Amniotic stem cell (primary cell): ENCODE results near the gene CRTC3.
"Not testable (repeated sequence)": the region's sequence is repeated elsewhere in the genome, so short reads cannot be mapped to it uniquely, and the experiment has no call there.

Source experiments
- DNase-seq: peaks from one replicate; lab custom pipeline; 2025; lab: John Stamatoyannopoulos, UW

Gene CRTC3

DNA sequence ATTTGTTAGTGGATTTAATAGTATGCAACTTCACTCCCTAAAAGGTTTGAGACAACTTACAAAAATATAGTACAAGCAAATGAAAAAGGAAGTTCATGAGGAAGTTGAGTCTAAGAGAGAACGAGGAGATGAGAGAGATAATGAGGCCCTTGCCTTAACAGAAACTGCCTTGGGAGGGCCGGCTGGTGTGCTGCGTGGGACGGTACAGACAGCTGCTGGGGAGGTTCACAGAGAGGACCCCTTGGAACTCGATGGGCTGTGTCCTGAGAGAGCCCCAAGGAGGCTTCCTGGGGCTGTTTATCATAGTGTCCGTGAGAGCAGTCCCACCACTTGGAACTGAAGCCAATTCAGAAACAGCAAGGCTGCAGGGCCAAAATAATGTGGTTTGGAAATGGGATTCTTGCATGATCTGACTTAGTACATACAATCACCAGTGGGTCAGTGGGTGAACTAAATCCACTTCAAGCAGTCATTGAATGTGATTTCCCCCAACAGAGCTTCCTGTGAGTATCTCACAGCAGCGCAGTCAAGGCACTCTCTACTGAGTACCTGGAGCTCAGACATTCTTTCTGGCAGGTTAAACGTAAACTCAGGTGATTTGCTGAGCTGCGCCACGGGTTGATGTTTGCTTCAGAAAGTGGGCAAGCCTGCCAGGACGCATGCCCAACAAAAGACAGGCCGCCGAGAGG is 90.8 kb downstream of the CRTC3 start:
- DNase-seq: no peak

DNA sequence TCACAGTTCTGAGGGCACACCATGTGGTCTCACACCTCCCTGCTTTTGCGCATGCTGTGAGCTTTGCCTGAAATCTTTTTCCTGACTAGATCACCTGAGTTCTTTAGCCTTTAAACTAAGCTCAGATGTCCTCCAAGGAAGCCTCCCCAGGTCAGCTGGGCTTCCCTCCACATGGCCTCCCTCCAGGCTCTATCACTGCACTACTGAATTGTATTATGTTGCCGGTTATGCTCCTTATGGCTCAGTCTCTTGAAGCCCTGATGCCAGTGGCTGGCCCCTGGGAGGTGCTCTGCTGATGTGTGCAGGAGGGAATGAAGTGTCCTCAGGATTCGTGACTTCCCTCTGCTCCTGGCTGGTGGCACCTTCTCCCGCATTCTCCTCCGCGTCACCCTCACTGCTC is 94.1 kb downstream of the CRTC3 start:
- DNase-seq: no peak

DNA sequence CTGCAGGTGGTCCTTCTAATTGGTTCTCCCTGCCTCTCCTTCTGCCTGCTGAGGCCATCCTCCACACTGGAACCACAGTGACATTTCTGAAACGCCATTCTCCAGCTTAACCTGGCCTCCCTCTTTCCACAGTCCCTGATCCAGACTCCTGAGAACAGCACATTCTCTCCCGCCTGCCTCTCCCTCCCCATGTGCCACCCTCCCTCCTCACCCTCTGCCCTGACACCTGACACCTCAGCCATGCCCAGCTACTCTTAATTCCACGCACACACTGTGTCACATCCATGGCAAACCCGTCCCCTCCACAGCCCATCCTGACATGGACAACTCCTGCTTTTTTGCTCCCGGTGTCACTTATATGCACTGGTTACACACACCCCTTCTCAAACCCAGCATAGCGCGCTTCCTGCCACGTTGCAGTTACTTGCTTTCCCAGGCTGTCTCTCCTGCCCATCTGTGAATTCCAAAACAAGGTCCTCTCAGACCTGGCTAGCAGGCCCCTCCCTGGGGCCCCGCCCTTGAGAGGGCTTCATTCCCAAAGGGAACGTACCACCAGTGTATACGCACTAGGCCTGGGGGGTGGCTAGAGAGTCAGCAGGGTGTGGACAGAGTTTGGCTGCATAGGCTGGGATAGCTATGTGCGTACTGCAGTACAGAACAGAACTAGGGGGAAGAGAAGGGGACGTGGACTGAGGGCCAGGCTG is 94.7 kb downstream of the CRTC3 start:
- no peak for DNase-seq

DNA sequence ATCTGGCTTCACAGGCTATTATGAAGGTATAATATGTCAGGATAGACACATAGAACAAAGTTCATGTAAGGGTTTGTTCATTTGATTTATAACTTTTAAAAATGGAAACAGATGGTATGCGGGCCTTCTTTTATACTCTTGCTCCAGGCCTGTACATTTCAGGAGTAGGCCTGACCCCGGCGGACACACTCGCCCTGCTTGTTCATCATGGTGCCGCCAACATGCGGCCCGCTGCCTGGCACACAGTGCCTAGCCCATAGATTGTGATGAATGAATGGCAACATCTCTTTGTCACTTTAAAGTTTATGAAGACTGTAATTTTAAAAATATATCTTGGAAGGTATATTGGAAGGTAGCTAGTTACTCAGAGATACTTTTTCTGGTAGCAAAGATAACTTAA is 95.3 kb downstream of the CRTC3 start:
- DNase-seq: no peak

DNA sequence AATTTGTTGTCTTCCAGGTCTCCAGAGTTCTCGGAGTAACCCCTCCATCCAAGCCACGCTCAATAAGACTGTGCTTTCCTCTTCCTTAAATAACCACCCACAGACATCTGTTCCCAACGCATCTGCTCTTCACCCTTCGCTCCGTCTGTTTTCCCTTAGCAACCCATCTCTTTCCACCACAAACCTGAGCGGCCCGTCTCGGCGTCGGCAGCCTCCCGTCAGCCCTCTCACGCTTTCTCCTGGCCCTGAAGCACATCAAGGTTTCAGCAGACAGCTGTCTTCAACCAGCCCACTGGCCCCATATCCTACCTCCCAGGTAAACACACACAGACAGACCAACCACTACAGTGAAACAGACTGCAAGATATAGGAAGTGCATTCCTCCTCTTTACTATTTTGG is 99.5 kb downstream of the CRTC3 start:
- no peak for DNase-seq

DNA sequence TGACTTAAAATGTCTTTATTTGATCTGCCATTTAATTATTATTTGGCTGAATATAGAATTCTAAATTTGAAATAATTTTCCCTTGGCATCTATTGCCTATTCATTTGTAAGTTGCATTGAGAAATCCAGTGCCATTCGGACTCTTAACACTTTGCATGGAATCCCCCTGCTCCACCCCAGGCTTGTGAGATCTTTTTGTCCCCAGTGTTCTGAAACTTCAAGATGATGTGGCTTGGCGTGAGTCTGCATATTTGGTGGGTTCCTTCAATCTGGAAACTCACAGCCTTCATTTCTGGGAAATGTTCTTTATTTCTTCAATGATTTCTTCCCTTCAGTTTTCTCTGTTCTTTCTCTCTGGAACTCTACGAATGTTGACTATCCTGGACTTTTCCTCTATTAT is 103.6 kb downstream of the CRTC3 start:
- DNase-seq: no peak

DNA sequence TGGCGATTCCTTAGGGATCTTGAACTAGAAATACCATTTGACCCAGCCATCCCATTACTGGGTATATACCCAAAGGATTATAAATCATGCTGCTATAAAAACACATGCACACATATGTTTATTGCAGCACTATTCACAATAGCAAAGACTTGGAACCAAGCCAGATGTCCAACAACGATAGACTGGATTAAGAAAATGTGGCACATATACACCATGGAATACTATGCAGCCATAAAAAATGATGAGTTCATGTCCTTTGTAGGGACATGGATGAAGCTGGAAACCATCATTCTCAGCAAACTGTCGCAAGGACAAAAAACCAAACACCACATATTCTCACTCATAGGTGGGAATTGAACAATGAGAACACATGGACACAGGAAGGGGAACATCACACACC is 107.3 kb downstream of the CRTC3 start:
- not testable (repeated sequence) for DNase-seq

DNA sequence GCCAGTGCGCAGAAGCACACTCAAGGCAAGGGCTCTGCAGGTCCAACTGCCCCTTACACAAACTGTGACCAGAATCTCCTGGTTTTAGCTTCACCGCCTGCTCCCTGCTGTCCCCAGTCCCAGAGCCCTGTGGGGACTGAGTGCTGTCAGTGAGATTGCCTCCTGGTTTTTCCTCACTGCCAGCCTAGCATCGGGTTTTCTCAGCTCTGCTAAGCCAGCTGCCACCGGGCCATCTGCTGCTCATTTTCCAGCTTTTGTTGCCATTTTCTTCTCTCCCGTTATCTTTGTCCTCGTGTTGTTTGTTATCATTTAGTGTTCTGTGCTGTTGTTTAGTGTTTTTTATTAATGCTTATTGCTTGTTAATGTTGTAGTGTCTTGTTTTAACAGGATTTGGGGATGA is 108.0 kb downstream of the CRTC3 start:
- no peak for DNase-seq

DNA sequence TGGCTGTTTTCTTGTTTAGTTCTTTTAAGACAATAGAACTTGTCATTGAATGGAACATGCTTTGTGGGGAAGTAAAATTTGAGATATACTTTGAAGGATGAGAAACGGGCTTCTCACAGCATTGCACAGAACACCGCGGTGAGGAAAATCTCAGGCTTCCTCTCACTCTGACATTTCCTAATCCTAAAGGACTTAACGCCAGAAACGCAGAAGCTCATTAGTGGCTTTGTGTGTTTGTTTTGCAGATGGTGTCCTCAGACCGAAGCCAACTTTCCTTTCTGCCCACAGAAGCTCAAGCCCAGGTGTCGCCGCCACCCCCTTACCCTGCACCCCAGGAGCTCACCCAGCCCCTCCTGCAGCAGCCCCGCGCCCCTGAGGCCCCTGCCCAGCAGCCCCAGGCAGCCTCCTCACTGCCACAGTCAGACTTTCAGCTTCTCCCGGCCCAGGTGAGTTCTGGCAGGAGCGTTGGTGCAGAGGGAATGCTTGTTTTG is 108.5 kb downstream of the CRTC3 start:
- DNase-seq: no peak

DNA sequence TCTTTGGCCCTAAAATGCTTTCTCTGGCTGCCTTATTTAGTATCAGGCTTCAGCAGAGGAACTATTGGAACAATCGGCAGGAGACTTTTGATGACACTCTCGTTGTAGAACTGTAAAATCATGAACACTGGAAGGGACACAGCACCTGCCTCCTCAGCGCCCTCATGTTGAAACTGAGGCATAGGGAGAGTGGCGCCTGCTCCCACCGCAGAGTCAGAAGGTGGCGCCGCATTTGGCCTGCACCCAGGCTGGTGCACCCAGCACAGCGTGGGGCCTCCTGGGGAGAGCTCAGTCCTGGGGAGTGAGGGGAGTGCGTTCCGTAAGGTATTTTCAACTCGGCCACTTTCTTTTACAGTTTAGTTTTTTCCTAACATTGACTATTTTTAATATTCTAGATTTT is 109.2 kb downstream of the CRTC3 start:
- DNase-seq: no peak

DNA sequence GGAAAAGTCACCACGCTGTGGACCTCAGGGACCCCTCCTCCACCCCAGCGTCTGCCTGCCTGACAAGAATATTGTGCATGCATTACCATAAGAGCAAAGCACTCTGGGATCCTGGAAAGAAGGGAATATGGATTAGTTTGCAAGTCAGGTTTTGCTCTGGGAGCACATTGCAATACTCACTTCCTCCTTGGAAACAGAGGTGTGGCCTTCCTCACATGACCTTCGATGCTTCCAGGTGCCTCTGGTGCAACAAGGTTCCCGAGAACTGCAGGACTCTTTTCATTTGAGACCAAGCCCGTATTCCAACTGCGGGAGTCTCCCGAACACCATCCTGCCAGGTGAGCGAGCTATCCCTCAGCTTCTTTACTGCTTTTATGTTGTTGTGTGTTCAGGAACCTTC is 111.1 kb downstream of the CRTC3 start:
- DNase-seq: no peak

DNA sequence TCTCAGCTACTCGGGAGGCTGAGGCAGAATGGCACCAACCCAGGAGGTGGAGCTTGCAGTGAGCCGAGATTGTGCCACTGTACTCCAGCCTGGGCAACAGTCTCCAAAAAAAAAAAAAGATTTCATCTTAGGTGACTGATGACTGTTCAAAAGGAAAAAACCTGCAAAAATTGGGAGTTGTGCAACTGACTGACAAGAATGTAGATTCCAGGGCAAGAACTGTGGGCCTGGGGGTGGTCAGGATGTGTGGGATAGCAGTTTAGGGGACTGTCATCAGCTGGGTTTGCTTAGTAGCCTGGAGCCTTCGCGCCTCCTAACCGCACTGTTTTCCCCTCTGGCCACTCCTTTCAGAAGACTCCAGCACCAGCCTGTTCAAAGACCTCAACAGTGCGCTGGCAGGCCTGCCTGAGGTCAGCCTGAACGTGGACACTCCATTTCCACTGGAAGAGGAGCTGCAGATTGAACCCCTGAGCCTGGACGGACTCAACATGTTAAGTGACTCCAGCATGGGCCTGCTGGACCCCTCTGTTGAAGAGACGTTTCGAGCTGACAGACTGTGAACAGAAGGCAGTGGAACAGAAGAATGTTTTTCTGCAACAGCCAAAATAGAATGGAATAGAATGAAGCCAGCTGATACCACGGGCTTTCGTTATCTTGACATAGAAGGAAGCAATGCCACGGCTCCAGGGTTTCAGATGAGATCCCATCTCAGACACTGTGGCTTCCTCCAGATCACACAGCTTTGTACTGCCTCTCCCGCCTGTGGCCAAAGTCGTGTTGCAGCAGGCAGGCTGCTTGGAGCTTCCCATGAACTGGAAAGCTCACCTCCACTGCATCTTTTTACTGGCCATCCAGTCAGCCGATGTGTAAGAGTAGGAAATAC is 112.1 kb downstream of the CRTC3 start:
- DNase-seq: no peak

DNA sequence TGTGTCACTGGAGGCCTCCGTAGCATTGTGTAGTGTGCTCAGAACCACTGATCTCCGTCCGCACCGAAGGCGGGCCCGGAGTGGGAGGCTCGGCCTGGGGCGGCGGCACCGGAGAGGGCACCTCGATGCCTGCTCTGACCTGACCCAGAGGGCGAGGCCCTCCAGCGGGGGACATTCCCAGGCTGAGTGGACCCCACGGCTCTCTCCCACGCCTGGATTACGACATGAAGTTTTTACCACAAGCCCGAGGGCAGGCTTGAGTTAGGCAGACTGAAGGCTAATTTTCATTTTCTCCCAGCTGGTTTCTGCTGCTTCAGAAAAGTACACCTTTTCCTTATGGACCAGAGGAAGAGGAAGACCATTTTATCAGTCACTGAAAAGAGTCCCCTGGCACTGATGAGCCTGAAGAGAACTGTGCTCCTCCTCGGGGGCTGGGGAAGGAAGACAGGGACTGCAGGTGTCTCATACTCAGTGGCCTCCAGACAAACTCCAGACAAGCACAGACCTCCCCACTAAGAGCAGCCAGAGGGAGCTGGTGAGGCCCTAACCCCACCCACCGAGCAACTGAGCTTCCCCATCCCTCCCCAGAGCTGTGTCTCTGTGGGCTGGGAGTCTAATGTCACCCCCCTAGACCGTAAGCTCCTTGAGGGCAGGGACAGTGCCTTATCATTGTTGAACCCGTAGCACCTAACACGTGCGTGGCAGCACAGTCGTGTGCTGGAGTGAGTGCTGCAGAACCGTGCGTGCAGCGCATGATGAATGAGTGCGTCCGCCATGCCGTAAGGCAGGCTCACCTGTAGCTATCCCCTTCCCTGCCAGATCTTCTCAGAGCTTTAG is 113.0 kb downstream of the CRTC3 start:
- no peak for DNase-seq

DNA sequence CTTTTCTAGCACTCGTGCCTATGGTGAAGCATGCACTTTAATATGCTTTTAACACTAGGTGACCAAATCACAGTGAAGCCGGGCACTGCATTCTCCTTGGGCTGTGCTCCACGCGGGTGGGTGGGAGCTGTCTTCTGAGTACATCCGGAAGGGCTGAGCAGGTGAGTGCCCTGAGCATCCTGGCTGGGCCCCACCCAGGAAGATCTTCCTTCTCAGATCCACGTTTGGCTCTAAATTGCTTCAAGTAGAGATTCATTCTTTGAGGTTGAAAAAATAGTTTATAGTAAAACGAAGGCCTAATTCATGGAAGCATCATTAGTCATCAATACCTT is 113.5 kb downstream of the CRTC3 start:
- DNase-seq: no peak

DNA sequence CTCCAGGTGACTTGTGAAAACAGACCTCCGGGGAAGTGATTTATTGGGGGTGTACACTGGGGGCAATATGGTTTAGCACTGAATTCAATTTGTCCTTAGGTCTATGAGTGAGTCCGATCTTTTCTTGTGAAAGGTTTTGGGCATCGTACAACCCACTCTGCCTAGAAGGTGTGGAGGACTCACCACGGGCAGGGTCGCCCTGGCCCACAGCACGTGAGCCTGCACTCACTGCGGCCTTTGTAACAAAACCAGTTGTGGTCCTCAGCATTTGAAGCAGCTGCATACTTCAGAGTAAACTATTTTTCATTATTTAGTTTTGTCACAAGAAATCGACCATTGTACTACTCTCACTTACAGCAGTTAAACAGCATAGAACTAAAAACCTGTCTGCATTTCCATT is 114.8 kb downstream of the CRTC3 start:
- no peak for DNase-seq

DNA sequence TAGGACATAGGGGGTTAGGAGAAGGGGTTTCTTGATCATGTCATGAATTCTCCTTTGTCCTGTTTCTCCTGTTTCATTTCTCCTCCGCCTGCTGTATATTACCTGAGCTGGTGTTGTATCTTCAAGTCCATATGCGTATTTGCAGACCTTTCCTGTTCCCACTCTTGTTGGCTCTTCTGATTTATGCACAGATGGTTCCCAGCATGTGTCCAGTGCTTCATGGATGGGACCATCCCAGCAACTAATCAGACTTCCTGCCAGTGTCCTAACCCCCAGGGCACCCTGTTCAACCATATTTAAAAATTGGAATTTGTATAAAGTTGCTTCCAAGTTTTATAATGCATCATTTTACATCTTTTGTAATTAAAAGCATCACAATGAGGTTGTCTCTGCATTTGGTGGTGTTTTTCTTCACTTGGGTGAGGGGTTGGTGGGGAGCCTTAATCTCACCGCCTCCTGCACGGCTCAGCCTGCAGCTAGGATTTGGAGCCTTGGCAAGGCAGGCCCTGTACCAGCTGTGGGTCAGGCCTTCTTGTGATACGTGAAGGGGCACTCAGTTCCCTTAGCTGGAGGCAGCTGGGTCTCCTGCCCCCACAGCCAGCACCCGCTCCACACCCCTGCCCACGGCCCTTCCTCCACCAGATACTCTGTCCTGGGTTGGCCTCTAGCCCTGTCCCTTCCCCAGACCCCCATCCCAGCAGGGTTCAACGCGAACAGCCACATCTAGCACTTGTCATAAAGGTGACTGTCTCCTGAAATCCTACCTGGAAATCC is 115.4 kb downstream of the CRTC3 start:
- no peak for DNase-seq

DNA sequence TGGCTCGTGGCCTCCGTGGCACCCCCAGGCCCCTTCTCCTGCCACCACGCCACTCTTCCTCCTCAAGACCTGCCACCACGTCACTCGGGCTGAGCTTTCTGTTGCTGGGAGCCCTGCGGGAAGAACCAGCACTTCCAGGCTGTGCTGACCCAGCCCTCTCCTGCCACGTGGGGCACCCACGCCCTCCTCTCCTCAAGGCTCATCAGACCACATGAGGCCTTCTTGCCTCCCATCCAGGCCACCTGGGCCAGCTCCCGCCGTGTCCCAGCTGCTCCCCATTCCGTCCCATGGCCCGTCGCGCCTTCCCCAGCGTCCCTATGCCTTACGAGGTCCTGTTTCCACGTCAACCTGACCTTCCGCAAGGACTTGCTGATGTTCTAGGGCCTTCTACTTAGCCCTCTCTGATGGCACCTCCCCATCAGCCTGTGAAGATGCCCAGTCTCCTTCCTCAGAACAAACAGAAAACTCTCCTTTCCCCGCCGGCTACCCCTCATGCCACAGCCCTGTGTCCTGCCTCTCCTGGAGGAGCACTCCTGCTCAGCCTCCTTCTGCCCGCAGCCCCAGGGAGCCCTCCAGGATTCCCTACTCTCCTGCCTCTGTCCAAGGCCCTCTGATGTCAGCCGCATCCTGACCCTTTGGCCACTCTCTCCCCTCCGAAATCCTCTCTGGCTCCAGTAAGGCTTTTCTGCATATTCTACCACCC is 116.3 kb downstream of the CRTC3 start:
- DNase-seq: no peak

DNA sequence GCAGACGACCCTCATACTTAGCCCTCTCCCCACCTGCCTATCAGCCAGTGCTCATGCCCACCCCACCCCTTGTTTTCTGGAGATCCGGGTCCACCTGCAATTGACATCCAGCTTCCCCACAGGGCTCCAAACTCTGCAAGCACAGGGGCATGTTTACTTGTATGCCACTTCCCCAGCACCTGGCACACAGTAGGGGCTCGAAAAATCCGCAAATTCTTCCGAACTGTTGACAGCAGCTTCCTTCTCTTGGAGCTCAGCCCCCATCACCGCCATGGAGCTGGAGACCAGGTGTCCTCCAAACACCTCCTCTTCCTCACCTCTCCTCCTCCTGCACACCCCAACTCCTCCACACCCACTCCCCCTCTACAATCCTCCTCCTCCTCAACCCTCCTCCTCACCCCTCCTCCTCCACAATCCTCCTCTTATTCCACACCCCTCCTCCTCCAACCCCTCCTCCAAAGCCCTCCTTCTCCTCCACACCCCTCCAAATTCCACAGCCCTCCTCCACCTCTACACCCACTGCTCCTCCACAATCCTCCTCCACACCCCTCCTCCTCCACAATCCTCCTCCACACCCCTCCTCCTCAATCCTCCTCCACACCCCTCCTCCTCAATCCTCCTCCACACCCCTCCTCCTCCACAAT is 117.1 kb downstream of the CRTC3 start:
- no peak for DNase-seq

DNA sequence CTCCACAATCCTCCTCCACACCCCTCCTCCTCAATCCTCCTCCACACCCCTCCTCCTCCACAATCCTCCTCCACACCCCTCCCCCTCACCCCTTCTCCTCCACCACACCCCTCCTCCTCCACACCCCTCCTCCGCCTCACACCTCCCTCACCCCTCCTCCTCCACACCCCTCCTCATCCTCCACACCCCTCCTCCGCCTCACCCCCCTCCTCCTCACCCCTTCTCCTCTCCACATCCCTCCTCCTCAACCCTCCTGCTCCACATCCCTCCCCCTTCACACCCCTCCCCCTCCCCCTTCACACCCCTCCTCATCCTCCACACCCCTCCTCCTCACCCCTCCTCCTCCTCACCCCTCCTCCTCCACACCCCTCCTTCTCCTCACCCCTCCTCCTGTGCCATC is 117.6 kb downstream of the CRTC3 start:
- no peak for DNase-seq
